ENCODE measurements around the gene ARPC1B.

Gene ARPC1B

DNA sequence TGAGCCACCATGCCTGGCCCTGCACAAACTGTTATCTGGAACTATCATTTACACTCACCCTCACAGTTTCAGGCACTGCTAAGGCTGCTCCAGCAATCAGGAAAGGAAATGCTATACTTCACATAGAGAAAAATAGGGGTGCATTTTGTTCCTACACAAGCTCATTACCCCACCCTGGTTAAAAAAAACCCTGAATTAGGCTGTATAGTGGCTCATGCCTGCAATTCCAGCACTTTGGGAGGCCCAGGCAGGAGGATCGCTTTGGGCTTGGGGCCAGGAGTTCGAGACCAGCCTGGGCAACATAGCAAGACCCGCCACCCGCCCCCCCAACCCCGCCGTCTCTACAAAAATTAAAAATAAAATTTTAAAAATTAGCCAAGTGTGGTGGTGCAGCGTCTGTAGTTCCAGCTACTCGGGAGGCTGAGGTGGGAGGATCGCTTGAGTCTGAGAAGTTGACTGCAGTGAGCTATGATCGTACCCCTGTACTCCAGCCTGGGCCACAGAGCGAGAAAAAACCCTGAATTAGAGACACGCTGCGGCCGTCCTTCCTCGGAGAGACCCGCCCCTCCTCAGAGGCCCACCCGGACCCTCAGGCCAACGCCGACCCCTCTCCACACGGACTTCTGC, 63.5 kb downstream of the ARPC1B start:
- Histone ChIP-seq H3F3A (ENCODE audit: low read depth) (no peaks in the 10 kb centered on the region), H2AFZ (ENCODE audit: low read length) (peak overlapping the region; percentile 94), H3K4me3 (ENCODE audit: low read length, poor library complexity, severe bottlenecking) (peak overlapping the region; percentile 87), H3K36me3 (ENCODE audit: insufficient read depth, low read length) (peaks cover 7% of the 10 kb centered on the region; the same call in 1 of the 2 replicates), H3K9me3 (ENCODE audit: insufficient read depth, low read depth, low read length) (no peaks in the 10 kb centered on the region), H3K4me1 (ENCODE audit: insufficient read depth, low read length, poor library complexity, severe bottlenecking) (peaks cover 25% of the 10 kb centered on the region), H3K79me2 (ENCODE audit: insufficient read depth, low read length) (peaks cover 69% of the 10 kb centered on the region), H3K4me2 (ENCODE audit: low read depth, low read length, poor library complexity, severe bottlenecking) (peak overlapping the region; percentile 77), H3K9me2 (replicated peaks; ENCODE audit: low read depth, low read length) (no peaks in the 10 kb centered on the region), H3K27me3 (ENCODE audit: insufficient read depth, low read length, poor library complexity, severe bottlenecking) (no peaks in the 10 kb centered on the region), H3K9ac (ENCODE audit: low read depth, low read length, poor library complexity, severe bottlenecking) (peak overlapping the region; percentile 87), H4K20me1 (ENCODE audit: insufficient read depth, low read length, poor library complexity, severe bottlenecking) (peaks cover 30% of the 10 kb centered on the region)
- TF ChIP-seq EZH2phosphoT487 (IDR thresholded peaks at IDR 0.05; ENCODE audit: borderline replicate concordance) = no peak
- TF ChIP-seq, protein P1, sequence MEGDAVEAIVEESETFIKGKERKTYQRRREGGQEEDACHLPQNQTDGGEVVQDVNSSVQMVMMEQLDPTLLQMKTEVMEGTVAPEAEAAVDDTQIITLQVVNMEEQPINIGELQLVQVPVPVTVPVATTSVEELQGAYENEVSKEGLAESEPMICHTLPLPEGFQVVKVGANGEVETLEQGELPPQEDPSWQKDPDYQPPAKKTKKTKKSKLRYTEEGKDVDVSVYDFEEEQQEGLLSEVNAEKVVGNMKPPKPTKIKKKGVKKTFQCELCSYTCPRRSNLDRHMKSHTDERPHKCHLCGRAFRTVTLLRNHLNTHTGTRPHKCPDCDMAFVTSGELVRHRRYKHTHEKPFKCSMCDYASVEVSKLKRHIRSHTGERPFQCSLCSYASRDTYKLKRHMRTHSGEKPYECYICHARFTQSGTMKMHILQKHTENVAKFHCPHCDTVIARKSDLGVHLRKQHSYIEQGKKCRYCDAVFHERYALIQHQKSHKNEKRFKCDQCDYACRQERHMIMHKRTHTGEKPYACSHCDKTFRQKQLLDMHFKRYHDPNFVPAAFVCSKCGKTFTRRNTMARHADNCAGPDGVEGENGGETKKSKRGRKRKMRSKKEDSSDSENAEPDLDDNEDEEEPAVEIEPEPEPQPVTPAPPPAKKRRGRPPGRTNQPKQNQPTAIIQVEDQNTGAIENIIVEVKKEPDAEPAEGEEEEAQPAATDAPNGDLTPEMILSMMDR (conservative IDR thresholded peaks at IDR 0.05; ENCODE audit: low read length) = no peak

DNA sequence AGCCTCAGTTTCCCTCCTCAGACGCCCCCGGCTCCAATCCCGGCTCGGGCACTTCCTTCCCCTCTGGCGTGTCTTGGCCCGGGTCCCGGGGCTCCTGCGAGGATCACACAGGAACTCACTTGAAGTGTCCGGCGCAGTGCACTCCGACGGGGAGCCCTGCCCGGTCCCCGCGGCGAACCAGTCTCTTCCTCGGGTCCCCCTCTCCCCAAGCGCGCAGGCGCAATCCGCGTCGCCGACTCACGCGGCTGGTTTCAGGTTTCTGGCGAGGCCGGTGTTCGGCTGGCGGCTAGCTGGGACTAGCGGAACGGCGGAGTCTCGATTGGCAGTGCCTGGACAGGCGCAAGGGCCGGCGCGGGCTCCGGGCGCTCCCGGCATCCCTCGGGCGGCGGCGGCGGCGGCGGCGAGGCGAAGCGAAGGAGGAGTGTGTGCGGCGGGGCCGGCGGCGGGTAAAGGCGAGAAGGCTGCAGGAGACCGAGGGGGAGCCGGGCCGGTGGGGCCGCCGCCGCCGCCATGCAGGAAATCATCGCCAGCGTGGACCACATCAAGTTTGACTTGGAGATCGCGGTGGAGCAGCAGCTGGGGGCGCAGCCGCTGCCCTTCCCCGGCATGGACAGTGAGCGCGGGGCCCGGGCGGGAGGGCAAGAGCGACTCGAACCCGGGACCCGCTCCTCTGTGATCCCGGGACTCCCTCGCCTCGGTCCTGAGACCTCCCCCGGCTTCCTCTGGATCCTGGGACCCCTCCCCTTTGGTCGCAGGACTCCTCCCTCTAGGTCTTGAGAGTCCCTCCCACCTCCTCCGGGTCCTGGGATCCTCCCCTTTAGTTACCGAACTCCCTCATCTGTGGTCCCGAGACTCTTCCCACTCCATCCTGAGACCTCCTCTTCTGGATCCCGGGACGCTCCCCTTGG, 64.3 kb downstream of the ARPC1B start, which contains the start of the genes CPSF4 and PTCD1:
Gene CPSF4, plus strand, starts transcription at position 371 of the 908 bp plus-strand sequence. Its CDS starts 140 bp downstream, at position 511.
Gene PTCD1, minus strand, starts transcription at position 226 of the 908 bp plus-strand sequence. CDS start 3,556 bp downstream, outside the sequence.
- peaks cover 30% of the 10 kb centered on the region for H4K20me1 ChIP-seq (ENCODE audit: insufficient read depth, low read length, poor library complexity, severe bottlenecking)
- H3K9me3 ChIP-seq (ENCODE audit: insufficient read depth, low read depth, low read length) = no peaks in the 10 kb centered on the region
- no peaks in the 10 kb centered on the region for H3K27me3 ChIP-seq (ENCODE audit: insufficient read depth, low read length, poor library complexity, severe bottlenecking)
- peaks cover 25% of the 10 kb centered on the region for H3K4me1 ChIP-seq (ENCODE audit: insufficient read depth, low read length, poor library complexity, severe bottlenecking)
- peak within 1 kb of the TSS; percentile 87 for H3K4me2 ChIP-seq (ENCODE audit: low read depth, low read length, poor library complexity, severe bottlenecking)
- H3K36me3 ChIP-seq (ENCODE audit: insufficient read depth, low read length) = peaks cover 4% of the 10 kb centered on the region; the same call in 1 of the 2 replicates
- H3K9me2 ChIP-seq (replicated peaks; ENCODE audit: low read depth, low read length) = no peaks in the 10 kb centered on the region
- H3K79me2 ChIP-seq (ENCODE audit: insufficient read depth, low read length) = peaks cover 69% of the 10 kb centered on the region
- H3K4me3 ChIP-seq (ENCODE audit: low read length, poor library complexity, severe bottlenecking) = peak within 1 kb of the TSS; percentile 87
- peak within 1 kb of the TSS; percentile 94 for H2AFZ ChIP-seq (ENCODE audit: low read length)
- TF ChIP-seq EZH2phosphoT487 (IDR thresholded peaks at IDR 0.05; ENCODE audit: borderline replicate concordance) = no peak
- TF ChIP-seq, protein P1 (conservative IDR thresholded peaks at IDR 0.05; ENCODE audit: low read length) = no peak
- no peaks in the 10 kb centered on the region for H3F3A ChIP-seq (ENCODE audit: low read depth)
- H3K9ac ChIP-seq (ENCODE audit: low read depth, low read length, poor library complexity, severe bottlenecking) = peak within 1 kb of the TSS; percentile 87

DNA sequence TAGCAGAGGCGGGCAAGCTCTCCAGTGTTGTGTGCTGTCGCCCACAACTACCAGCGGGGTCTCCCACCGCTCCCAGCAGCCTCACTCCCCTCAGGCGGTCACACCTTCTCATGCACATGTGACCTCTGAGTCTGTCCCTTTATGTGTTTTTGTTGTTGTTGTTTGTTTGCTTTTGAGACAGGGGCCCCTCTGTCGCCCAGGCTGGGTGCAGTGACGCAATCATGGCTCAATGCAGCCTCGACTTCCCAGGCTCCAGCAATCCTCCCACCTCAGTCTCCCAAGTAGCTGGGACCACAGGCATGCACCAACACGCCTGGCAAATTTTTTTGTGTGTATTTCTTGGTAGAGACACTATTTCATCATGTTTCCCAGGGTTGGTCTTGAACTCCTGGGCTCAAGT, 65.7 kb downstream of the ARPC1B start:
- peak overlapping the region; percentile 87 for H3K9ac ChIP-seq (ENCODE audit: low read depth, low read length, poor library complexity, severe bottlenecking)
- H3K36me3 ChIP-seq (ENCODE audit: insufficient read depth, low read length) = peaks cover 9% of the 10 kb centered on the region; the same call in 1 of the 2 replicates
- H3K4me1 ChIP-seq (ENCODE audit: insufficient read depth, low read length, poor library complexity, severe bottlenecking) = peaks cover 25% of the 10 kb centered on the region
- no peak overlapping the region for H2AFZ ChIP-seq (ENCODE audit: low read length)
- H3K79me2 ChIP-seq (ENCODE audit: insufficient read depth, low read length) = peaks cover 68% of the 10 kb centered on the region
- TF ChIP-seq, protein P1 (conservative IDR thresholded peaks at IDR 0.05; ENCODE audit: low read length) = no peak
- no peak for TF ChIP-seq EZH2phosphoT487 (IDR thresholded peaks at IDR 0.05; ENCODE audit: borderline replicate concordance)
- H3K27me3 ChIP-seq (ENCODE audit: insufficient read depth, low read length, poor library complexity, severe bottlenecking) = no peaks in the 10 kb centered on the region
- H3K4me2 ChIP-seq (ENCODE audit: low read depth, low read length, poor library complexity, severe bottlenecking) = peak overlapping the region; percentile 87
- no peaks in the 10 kb centered on the region for H3K9me2 ChIP-seq (replicated peaks; ENCODE audit: low read depth, low read length)
- H3K4me3 ChIP-seq (ENCODE audit: low read length, poor library complexity, severe bottlenecking) = peak overlapping the region; percentile 87
- H4K20me1 ChIP-seq (ENCODE audit: insufficient read depth, low read length, poor library complexity, severe bottlenecking) = peaks cover 30% of the 10 kb centered on the region
- no peaks in the 10 kb centered on the region for H3K9me3 ChIP-seq (ENCODE audit: insufficient read depth, low read depth, low read length)
- H3F3A ChIP-seq (ENCODE audit: low read depth) = no peaks in the 10 kb centered on the region
